ENCODE measurements around the gene SLC2A9.
"Not testable (repeated sequence)": the region's sequence is repeated elsewhere in the genome, so short reads cannot be mapped to it uniquely, and the experiment has no call there.

Gene SLC2A9

GRCh38 chr4:9808077-9808476 lies 213.2 kb downstream of the SLC2A9 start:
- DNase-seq, result no peak

GRCh38 chr4:9804918-9805317 lies 216.4 kb downstream of the SLC2A9 start:
- no peak for DNase-seq

- DNase-seq, result no peak
These were observed 220.4 kb downstream of the SLC2A9 start for GRCh38 chr4:9800848-9801247.

- not testable (repeated sequence) for DNase-seq
These were observed 224.7 kb downstream of the SLC2A9 start for GRCh38 chr4:9796641-9797040.

DNA sequence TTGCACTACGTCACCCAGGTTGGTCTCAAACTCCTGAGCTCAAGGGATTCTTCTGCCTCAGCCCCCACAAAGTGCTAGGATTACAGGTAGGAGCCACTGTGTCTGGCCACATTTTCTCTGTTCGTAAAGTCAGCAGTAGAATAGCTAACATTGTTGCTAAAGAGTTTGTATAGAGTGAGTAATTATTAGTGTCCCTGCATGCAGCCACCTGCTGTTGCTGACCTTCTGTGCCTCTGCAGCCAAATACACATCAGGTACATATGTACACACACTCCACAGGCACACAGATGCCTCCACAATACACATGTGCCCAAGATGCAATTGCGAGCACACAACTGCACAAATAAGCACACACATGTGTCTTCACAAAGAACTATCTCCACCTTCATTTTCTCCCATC lies 228.9 kb downstream of the SLC2A9 start:
- DNase-seq, result no peak

DNA sequence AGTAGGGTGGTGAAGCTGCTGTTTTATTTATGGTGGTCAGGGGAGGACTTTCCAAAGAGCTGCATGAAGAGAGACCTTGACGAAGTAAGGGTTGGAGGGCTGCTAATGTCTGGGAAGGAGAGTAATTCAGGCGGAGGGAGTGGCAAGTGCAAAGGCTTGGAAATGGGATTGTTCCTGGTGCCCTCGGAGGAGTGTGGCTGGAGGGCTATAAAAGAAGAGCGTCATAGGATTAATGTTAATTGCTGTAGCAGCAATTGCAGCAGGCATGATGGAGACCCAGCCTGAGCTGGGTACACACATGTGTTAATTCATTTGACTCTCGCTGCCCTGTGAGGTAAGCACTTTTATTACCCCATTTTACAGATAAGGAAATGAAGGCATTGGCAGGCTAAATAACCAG lies 235.4 kb downstream of the SLC2A9 start:
- DNase-seq, result not testable (repeated sequence)

DNA sequence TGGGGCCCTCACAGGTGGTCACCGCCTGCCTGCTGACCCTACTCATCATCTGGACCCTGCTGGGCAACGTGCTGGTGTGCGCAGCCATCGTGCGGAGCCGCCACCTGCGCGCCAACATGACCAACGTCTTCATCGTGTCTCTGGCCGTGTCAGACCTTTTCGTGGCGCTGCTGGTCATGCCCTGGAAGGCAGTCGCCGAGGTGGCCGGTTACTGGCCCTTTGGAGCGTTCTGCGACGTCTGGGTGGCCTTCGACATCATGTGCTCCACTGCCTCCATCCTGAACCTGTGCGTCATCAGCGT lies 239.2 kb downstream of the SLC2A9 start:
- DNase-seq, result no peak

DNA sequence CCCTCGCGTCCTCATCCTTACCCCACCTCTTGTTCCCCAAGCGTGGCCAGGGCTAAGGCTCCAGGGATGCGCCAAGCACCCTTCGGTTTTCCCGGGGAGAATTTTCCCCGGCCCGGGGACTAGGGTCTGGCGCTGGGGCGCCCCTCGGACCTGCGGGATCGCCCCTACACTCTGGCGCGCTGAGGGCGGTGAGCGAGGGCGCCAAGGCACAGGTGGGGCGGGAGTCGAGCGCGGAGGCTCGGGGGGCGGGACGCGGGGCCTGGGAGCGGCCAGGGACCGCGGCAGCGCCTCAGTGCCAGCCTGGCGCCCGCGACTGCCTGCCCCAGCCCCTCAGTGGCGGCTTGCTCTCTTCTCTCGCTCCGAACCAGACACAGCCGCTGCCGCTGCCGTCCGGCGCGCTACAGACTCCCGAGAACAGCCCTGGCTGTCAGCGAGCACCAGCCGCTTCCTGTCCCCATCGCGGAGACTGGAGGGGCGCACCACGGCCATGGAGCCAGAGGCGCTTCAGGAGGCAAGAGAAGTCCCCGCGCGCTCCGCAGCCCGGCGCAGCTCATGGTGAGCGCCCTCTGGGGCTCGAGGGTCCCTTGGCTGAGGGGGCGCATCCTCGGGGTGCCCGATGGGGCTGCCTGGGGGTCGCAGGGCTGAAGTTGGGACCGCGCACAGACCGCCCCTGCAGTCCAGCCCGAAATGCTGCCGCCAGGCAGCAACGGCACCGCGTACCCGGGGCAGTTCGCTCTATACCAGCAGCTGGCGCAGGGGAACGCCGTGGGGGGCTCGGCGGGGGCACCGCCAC lies 239.8 kb downstream of the SLC2A9 start, which contains the start of gene DRD5:
DRD5 (plus strand) TSS at position 292 of the 793 bp plus-strand sequence; CDS start at position 688, 396 bp downstream.
- no peak for DNase-seq
